SK-N-SH treated with all-trans-retinoic acid at 6 μM for 48 hours (cell line): ENCODE results near the gene IFIT5.
"Not testable (repeated sequence)": the region's sequence is repeated elsewhere in the genome, so short reads cannot be mapped to it uniquely, and the experiment has no call there.

ENCODE experiments used
- ATAC-seq: fragments of 200-7000 bp; cut with Tn5 transposase; 3 replicates; pipeline ENCODE4 v1.9.1; 2020; ENCODE audit warnings: mild to moderate bottlenecking, moderate library complexity
- ARNTL ChIP-seq: fragments of 450-650 bp; formaldehyde crosslinking; IDR thresholded peaks from 2 replicates; pipeline ENCODE4 v1.5.0; 2020; ENCODE audit warnings: low read depth, mild to moderate bottlenecking, moderate library complexity, borderline replicate concordance
- BACH2 ChIP-seq: fragments of 250-450 bp; sonication (Bioruptor Pico); IDR thresholded peaks from 2 replicates; pipeline ENCODE4 v1.9.0; 2021; ENCODE audit warnings: mild to moderate bottlenecking, borderline replicate concordance
- CREB5 ChIP-seq: fragments of 250-450 bp; sonication (Bioruptor Pico); IDR thresholded peaks from 2 replicates; pipeline ENCODE4 v1.5.1; 2020; ENCODE audit warnings: low read depth, mild to moderate bottlenecking, moderate library complexity
- CSDC2 ChIP-seq: fragments of 250-450 bp; sonication (Bioruptor Pico); IDR thresholded peaks from 2 replicates; pipeline ENCODE4 v1.5.0; 2020; ENCODE audit warnings: mild to moderate bottlenecking, moderate library complexity
- CSRNP3 ChIP-seq: fragments of 250-450 bp; sonication (Bioruptor Pico); IDR thresholded peaks from 2 replicates; pipeline ENCODE4 v1.5.1; 2021; ENCODE audit warnings: mild to moderate bottlenecking, moderate library complexity
- ESRRG ChIP-seq: fragments of 250-450 bp; sonication (Bioruptor Pico); IDR thresholded peaks from 2 replicates; pipeline ENCODE4 v1.6.1; 2021; ENCODE audit warnings: mild to moderate bottlenecking
- ISL1 ChIP-seq: fragments of 250-450 bp; sonication (Bioruptor Pico); IDR thresholded peaks from 2 replicates; pipeline ENCODE4 v2.1.2; 2022; ENCODE audit warnings: mild to moderate bottlenecking, moderate library complexity
- OSR1 ChIP-seq: fragments of 250-450 bp; sonication (Bioruptor Pico); IDR thresholded peaks from 2 replicates; pipeline ENCODE4 v1.8.0; 2022; ENCODE audit warnings: moderate library complexity, mild to moderate bottlenecking, inconsistent platforms
- PATZ1 ChIP-seq: fragments of 250-450 bp; sonication (Bioruptor Pico); IDR thresholded peaks from 2 replicates; pipeline ENCODE4 v1.8.0; 2020; ENCODE audit warnings: mild to moderate bottlenecking, moderate library complexity, borderline replicate concordance
- POU6F1 ChIP-seq: fragments of 250-450 bp; sonication (Bioruptor Pico); IDR thresholded peaks from 2 replicates; pipeline ENCODE4 v1.8.0; 2021; ENCODE audit warnings: low read depth, mild to moderate bottlenecking, moderate library complexity, borderline replicate concordance
- PPARA ChIP-seq: fragments of 250-450 bp; sonication (Bioruptor Pico); IDR thresholded peaks from 2 replicates; pipeline ENCODE4 v1.5.0; 2020; ENCODE audit warnings: mild to moderate bottlenecking, borderline replicate concordance
- RARB ChIP-seq: fragments of 250-450 bp; sonication (Bioruptor Pico); IDR thresholded peaks from 2 replicates; pipeline ENCODE4 v1.8.0; 2021; ENCODE audit warnings: mild to moderate bottlenecking, moderate library complexity
- SNAI2 ChIP-seq: fragments of 250-450 bp; sonication (Bioruptor Pico); IDR thresholded peaks from 2 replicates; pipeline ENCODE4 v1.5.0; 2020; ENCODE audit warnings: mild to moderate bottlenecking, moderate library complexity
- TCF4 ChIP-seq: fragments of 250-450 bp; sonication (Bioruptor Pico); IDR thresholded peaks from 2 replicates; pipeline ENCODE4 v1.8.0; 2021; ENCODE audit warnings: mild to moderate bottlenecking, moderate library complexity, borderline replicate concordance
- TOX ChIP-seq: fragments of 250-450 bp; sonication (Bioruptor Pico); IDR thresholded peaks from 2 replicates; pipeline ENCODE4 v1.8.0; 2021; ENCODE audit warnings: mild to moderate bottlenecking, moderate library complexity, borderline replicate concordance
- TSHZ2 ChIP-seq: fragments of 250-450 bp; sonication (Bioruptor Pico); IDR thresholded peaks from 2 replicates; pipeline ENCODE4 v1.5.0; 2020; ENCODE audit warnings: mild to moderate bottlenecking, moderate library complexity
- ZC3H10 ChIP-seq: fragments of 250-450 bp; sonication (Bioruptor Pico); IDR thresholded peaks from 2 replicates; pipeline ENCODE4 v1.5.1; 2021; ENCODE audit warnings: mild to moderate bottlenecking, moderate library complexity
- ZFP3 ChIP-seq: fragments of 250-450 bp; sonication (Bioruptor Pico); IDR thresholded peaks from 2 replicates; pipeline ENCODE4 v1.5.0; 2020; ENCODE audit warnings: mild to moderate bottlenecking, moderate library complexity
- ZFP30 ChIP-seq: fragments of 450-650 bp; formaldehyde crosslinking; IDR thresholded peaks from 2 replicates; pipeline ENCODE4 v1.5.0; 2022; ENCODE audit warnings: mild to moderate bottlenecking, moderate library complexity
- ZNF565 ChIP-seq: fragments of 450-650 bp; formaldehyde crosslinking; conservative IDR thresholded peaks from 2 replicates; pipeline ENCODE4 v1.5.0; 2020; ENCODE audit warnings: low read depth, mild to moderate bottlenecking, moderate library complexity
- ZNF70 ChIP-seq: fragments of 450-650 bp; formaldehyde crosslinking; IDR thresholded peaks from 2 replicates; pipeline ENCODE4 v1.5.0; 2020; ENCODE audit warnings: mild to moderate bottlenecking, moderate library complexity

The IFIT5 gene

GRCh38 chr10:89388806-89389205 is 25.6 kb upstream of the IFIT5 start:
- TF ChIP-seq ZFP3 (CRISPR knock-in tag) (no peak), RARB (no peak), ISL1 (no peak), TCF4 (CRISPR knock-in tag) (no peak), SNAI2 (CRISPR knock-in tag) (no peak), ESRRG (CRISPR knock-in tag) (no peak), ZNF565 (no peak), POU6F1 (CRISPR knock-in tag) (no peak), TSHZ2 (CRISPR knock-in tag) (no peak), CSDC2 (no peak), ARNTL (CRISPR knock-in tag) (no peak), ZFP30 (CRISPR knock-in tag) (no peak), OSR1 (CRISPR knock-in tag) (no peak), BACH2 (CRISPR knock-in tag) (no peak), PPARA (CRISPR knock-in tag) (no peak), ZC3H10 (no peak), PATZ1 (CRISPR knock-in tag) (no peak), CSRNP3 (CRISPR knock-in tag) (no peak), CREB5 (no peak)
- TF ChIP-seq, all 23 proteins: peak for 0
- no peak for ATAC-seq

- peak; percentile 44 for ATAC-seq
- no peak for TF ChIP-seq ZNF70 (CRISPR knock-in tag)
- no peak for TF ChIP-seq BACH2 (CRISPR knock-in tag)
- TF ChIP-seq ESRRG (CRISPR knock-in tag), result no peak
- no peak for TF ChIP-seq ZFP3 (CRISPR knock-in tag)
- no peak for TF ChIP-seq ZNF565
Measured at GRCh38 chr10:89389254-89389653, 25.1 kb upstream of the IFIT5 start.

GRCh38 chr10:89390476-89391225 is 23.7 kb upstream of the IFIT5 start:
- TF ChIP-seq TCF4 (CRISPR knock-in tag) (no peak), ISL1 (no peak), TOX (no peak), ZC3H10 (no peak), PPARA (CRISPR knock-in tag) (no peak), ZNF565 (no peak), ESRRG (CRISPR knock-in tag) (no peak), SNAI2 (CRISPR knock-in tag) (no peak), ZNF70 (CRISPR knock-in tag) (no peak), POU6F1 (CRISPR knock-in tag) (no peak), ZFP30 (CRISPR knock-in tag) (no peak), OSR1 (CRISPR knock-in tag) (no peak), ZFP3 (CRISPR knock-in tag) (no peak)
- ATAC-seq, result no peak

- ATAC-seq, result not testable (repeated sequence)
Measured at GRCh38 chr10:89391226-89391576, 23.2 kb upstream of the IFIT5 start.
